ENCODE data around the gene MIB2.
"Not testable (repeated sequence)": the region's sequence is repeated elsewhere in the genome, so short reads cannot be mapped to it uniquely, and the experiment has no call there.

DNA sequence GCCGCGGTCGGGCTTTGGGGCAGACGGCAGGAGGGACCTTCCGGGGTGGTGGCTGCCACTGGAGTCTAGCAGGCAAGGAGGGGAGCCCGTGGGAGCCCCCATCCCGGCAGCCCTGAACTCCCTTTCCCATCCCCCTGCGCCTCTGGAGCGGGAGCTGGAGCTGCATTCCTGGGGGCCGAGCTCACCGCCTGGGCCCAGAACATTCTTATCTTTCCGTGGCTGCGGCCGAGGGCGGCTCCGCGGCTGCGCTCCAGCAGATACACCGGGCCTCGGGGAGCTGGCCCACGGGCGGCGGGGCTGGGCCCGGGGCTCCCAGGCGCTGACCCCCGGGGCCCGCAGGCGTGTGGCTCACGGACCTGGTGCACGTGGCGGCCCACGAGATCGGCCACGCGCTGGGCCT lies 18.1 kb downstream of the MIB2 start:
- TF ChIP-seq POLR2A (IDR thresholded peaks at IDR 0.05) = not testable (repeated sequence)
- TF ChIP-seq, protein P1, sequence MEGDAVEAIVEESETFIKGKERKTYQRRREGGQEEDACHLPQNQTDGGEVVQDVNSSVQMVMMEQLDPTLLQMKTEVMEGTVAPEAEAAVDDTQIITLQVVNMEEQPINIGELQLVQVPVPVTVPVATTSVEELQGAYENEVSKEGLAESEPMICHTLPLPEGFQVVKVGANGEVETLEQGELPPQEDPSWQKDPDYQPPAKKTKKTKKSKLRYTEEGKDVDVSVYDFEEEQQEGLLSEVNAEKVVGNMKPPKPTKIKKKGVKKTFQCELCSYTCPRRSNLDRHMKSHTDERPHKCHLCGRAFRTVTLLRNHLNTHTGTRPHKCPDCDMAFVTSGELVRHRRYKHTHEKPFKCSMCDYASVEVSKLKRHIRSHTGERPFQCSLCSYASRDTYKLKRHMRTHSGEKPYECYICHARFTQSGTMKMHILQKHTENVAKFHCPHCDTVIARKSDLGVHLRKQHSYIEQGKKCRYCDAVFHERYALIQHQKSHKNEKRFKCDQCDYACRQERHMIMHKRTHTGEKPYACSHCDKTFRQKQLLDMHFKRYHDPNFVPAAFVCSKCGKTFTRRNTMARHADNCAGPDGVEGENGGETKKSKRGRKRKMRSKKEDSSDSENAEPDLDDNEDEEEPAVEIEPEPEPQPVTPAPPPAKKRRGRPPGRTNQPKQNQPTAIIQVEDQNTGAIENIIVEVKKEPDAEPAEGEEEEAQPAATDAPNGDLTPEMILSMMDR (IDR thresholded peaks at IDR 0.05) = not testable (repeated sequence)
